Esophagus (tissue), 2 donors: Measurements from ENCODE around the gene CASQ2. TPM values are rescaled to one million over a fixed set of nuclear protein-coding genes. Genes with fewer than 3 reads are reported as not detected.

Source experiments
- H3K27ac ChIP-seq, 2 donors: one replicate each; pipeline ENCODE4 v1.5.1; 2013; ENCODE audit warnings: low read depth in 2 of 2, mild to moderate bottlenecking in 2 of 2, inconsistent platforms in 1 of 2, low read length in 1 of 2, moderate library complexity in 1 of 2
- H3K27me3 ChIP-seq, 2 donors: one replicate each; pipeline ENCODE4 v1.6.1; 2013; ENCODE audit warnings: low read length in 2 of 2, control low read depth in 1 of 2, mild to moderate bottlenecking in 1 of 2; ENCODE audit not compliant: insufficient read depth in 2 of 2, control insufficient read depth in 1 of 2
- H3K36me3 ChIP-seq, 2 donors: one replicate each; pipeline ENCODE4 v1.6.1; 2013; ENCODE audit warnings: low read length in 1 of 2; ENCODE audit not compliant: control insufficient read depth in 2 of 2, insufficient read depth in 2 of 2
- H3K4me1 ChIP-seq, 2 donors: one replicate each; pipeline ENCODE4 v1.6.1; 2013; ENCODE audit warnings: low read length in 1 of 2; ENCODE audit not compliant: control insufficient read depth in 2 of 2, insufficient read depth in 2 of 2
- H3K4me3 ChIP-seq, 2 donors: one replicate each; pipeline ENCODE4 v1.5.1; 2013; ENCODE audit warnings: low read length in 2 of 2, mild to moderate bottlenecking in 2 of 2, low read depth in 1 of 2, moderate library complexity in 1 of 2
- H3K9me3 ChIP-seq, 2 donors: one replicate each; pipeline ENCODE4 v1.6.1; 2013; ENCODE audit warnings: mild to moderate bottlenecking in 2 of 2, low read depth in 1 of 2, low read length in 1 of 2, moderate library complexity in 1 of 2; ENCODE audit not compliant: control insufficient read depth in 2 of 2, insufficient read depth in 1 of 2
- WGBS, 2 donors: extraction: QIAGEN DNeasy Blood & Tissue Kit; methylation state at CpG; one replicate each; pipeline ENCODE4 v1.1.7; 2013; 5-methylcytosine and 5-hydroxymethylcytosine counted together
- polyA plus RNA-seq, 2 donors: library from polyadenylated mRNA; stranded (reverse); fragments of 200-250 nt; gene quantifications; one replicate each; pipeline ENCODE4 v1.2.3, GENCODE V29; 2013
- donor health status: healthy with polysubstance abuse.
- donor health status: Bipolar disorder and iron deficiency.

CASQ2 gene
- polyA plus RNA-seq, 2 donors: 2.2 to 6.7 TPM

DNA sequence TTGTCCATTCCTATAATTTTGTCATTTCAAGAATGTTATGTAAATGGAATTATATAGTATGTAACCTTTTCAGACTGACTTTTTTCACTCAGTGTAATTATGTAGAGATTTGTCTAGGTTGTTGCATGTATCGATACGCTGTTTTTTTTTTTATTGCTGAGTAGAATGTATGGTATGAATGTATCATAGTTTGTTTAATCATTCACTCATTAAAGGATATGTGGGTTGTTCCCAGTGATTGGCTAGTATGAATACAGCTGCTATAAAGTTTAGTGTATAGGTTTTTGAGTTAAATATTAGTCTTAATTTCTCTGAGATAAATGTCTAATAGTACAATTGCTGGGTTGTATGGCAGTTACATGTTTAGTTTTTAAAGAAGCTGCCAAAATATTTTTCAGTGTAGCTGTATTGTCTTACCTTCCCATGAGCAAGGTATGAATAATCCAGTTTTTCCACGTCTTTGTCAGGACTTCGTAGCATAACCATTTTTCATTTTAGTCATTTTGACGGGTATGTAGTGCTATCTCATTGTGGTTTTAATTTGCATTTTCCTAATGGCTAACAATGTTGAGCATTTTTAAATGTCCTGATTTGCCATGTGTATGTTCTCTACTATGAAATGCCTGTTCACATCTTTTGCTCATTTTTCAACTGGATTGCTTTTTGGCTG is 22.4 kb downstream of the CASQ2 start:
- no peak overlapping the region for H3K4me3 ChIP-seq
- H3K27ac ChIP-seq: no peak overlapping the region
- no peaks in the 10 kb centered on the region for H3K36me3 ChIP-seq
- 45 to 60% methylated on average over 5 of the region's 5 CpGs for WGBS, 2 donors
- H3K4me1 ChIP-seq: peaks cover 2 to 6% of the 10 kb centered on the region in 2 donors
- no peaks in the 10 kb centered on the region for H3K27me3 ChIP-seq
- H3K9me3 ChIP-seq: no peaks in the 10 kb centered on the region

- WGBS, 2 donors: 72 to 80% methylated on average over 3 of the region's 3 CpGs
Measured at GRCh38 chr1:115744646-115745275, 23.8 kb downstream of the CASQ2 start.

DNA sequence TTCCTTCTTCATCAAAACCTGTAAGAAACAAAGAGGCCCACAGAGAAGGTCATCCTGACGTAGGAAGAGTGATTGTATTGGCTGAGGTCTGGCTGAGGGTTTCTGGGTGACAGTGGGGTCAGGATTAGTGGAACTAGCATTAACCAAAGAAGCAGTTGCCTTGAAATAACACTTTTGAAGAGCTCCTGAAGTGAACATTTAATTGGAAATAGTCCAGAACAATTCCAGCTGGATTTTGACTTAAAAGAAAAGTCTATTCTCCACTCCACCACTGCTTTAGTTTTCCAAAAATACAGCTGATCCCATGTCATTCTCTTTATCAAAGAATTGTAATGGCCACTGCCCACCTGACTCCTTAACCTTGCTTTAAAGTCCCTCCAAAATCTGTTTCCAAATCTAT is 27.7 kb downstream of the CASQ2 start:
- Histone ChIP-seq H3K4me1 (no peaks in the 10 kb centered on the region), H3K9me3 (no peaks in the 10 kb centered on the region), H3K27me3 (no peaks in the 10 kb centered on the region), H3K4me3 (no peak overlapping the region), H3K27ac (peak overlapping the region in 1 of 2 donors; percentile 21), H3K36me3 (no peaks in the 10 kb centered on the region)
- 77 to 81% methylated on average over 1 of the region's 1 CpG for WGBS, 2 donors

More at GRCh38 chr1:115744646-115745275, 23.8 kb downstream of the CASQ2 start:
- H3K27ac ChIP-seq: no peak overlapping the region
- H3K27me3 ChIP-seq: no peaks in the 10 kb centered on the region
- H3K4me3 ChIP-seq: no peak overlapping the region
- H3K4me1 ChIP-seq: peaks cover 2 to 6% of the 10 kb centered on the region in 2 donors
- no peaks in the 10 kb centered on the region for H3K9me3 ChIP-seq
- no peaks in the 10 kb centered on the region for H3K36me3 ChIP-seq

GRCh38 chr1:115732316-115732715 is 36.2 kb downstream of the CASQ2 start:
- no peaks in the 10 kb centered on the region for H3K27me3 ChIP-seq
- WGBS, 2 donors: 57 to 60% methylated on average over 4 of the region's 4 CpGs

GRCh38 chr1:115729756-115730155 is 38.8 kb downstream of the CASQ2 start:
- no peak overlapping the region for H3K4me3 ChIP-seq
- H3K36me3 ChIP-seq: no peaks in the 10 kb centered on the region
- no peak overlapping the region for H3K27ac ChIP-seq
- H3K27me3 ChIP-seq: no peaks in the 10 kb centered on the region
- peaks cover 0 to 4% of the 10 kb centered on the region in 2 donors for H3K4me1 ChIP-seq
- H3K9me3 ChIP-seq: no peaks in the 10 kb centered on the region
- WGBS, 2 donors: 46 to 73% methylated on average over 4 of the region's 4 CpGs

More at GRCh38 chr1:115732316-115732715, 36.2 kb downstream of the CASQ2 start:
- Histone ChIP-seq H3K4me3 (no peak overlapping the region), H3K9me3 (no peaks in the 10 kb centered on the region), H3K27ac (no peak overlapping the region), H3K4me1 (peaks cover 0 to 4% of the 10 kb centered on the region in 2 donors), H3K36me3 (no peaks in the 10 kb centered on the region)

DNA sequence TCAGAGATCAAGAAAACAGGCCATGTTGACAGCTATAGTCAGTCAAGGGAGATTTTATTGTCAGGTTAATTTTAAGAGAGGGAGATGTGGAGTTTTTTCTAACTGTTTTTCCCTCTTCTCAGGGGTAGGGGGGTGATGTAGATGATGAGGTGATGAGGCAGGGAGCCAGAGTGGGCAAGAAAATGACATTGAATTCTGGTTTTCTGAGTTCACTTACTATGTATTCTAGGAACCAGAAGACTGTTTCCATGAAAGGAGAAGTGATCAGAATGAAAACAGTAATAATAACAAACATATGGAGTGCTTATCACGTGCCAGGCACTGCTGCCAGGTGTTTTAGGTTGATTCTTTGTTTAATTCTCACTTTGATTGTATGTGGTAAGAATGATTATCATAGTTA is 40.2 kb downstream of the CASQ2 start:
- Histone ChIP-seq H3K9me3 (no peaks in the 10 kb centered on the region), H3K4me1 (peaks cover 0 to 4% of the 10 kb centered on the region in 2 donors), H3K27ac (peak overlapping the region in 1 of 2 donors; percentile 52), H3K4me3 (no peak overlapping the region), H3K27me3 (no peaks in the 10 kb centered on the region), H3K36me3 (no peaks in the 10 kb centered on the region)
- 52 to 71% methylated on average over 1 of the region's 1 CpG for WGBS, 2 donors

GRCh38 chr1:115727706-115728249 is 40.7 kb downstream of the CASQ2 start:
- no peaks in the 10 kb centered on the region for H3K9me3 ChIP-seq
- WGBS, 2 donors: 51 to 64% methylated on average over 7 of the region's 7 CpGs
- no peak overlapping the region for H3K4me3 ChIP-seq
- H3K36me3 ChIP-seq: no peaks in the 10 kb centered on the region
- peak overlapping the region; percentile 52 to 69 for H3K27ac ChIP-seq
- no peaks in the 10 kb centered on the region for H3K27me3 ChIP-seq
- peaks cover 0 to 4% of the 10 kb centered on the region in 2 donors for H3K4me1 ChIP-seq

GRCh38 chr1:115726570-115726969 is 41.9 kb downstream of the CASQ2 start:
- H3K4me3 ChIP-seq: no peak overlapping the region
- H3K9me3 ChIP-seq: no peaks in the 10 kb centered on the region
- H3K36me3 ChIP-seq: no peaks in the 10 kb centered on the region
- no peaks in the 10 kb centered on the region for H3K27me3 ChIP-seq
- peaks cover 0 to 4% of the 10 kb centered on the region in 2 donors for H3K4me1 ChIP-seq
- peak overlapping the region in 1 of 2 donors; percentile 30 for H3K27ac ChIP-seq

DNA sequence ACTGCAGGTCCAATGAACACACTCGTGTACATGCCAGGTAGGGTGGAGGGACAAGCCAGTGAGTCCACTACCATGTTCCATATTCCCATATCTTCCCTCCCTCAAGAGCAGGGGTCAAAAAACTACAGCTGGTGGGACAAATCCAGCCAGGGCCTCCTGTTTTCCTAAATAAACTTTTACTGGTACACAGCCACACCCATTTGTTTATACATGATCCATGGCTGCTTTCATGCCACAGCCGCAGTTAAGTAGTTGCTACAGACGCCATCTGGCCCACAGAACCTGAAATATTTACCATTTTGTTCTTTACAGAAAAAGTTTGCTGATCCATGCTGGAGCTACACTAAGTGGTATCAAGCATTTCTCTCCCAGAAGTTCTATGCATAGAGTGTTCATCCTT is 42.4 kb downstream of the CASQ2 start:
- 65% methylated on average over 3 of the region's 3 CpGs for WGBS, 2 donors
- H3K4me1 ChIP-seq: peaks cover 0 to 4% of the 10 kb centered on the region in 2 donors

More for the DNA sequence above, 42.4 kb downstream of the CASQ2 start:
- Histone ChIP-seq H3K36me3 (no peaks in the 10 kb centered on the region), H3K27me3 (no peaks in the 10 kb centered on the region), H3K4me3 (no peak overlapping the region), H3K9me3 (no peaks in the 10 kb centered on the region), H3K27ac (peak overlapping the region in 1 of 2 donors; percentile 42)
